GM19023 (cell line): Measurements from ENCODE around the gene DDX17.

Experiments used
- ATAC-seq: cut with Tn5 transposase; IDR thresholded peaks from one replicate; pipeline ENCODE4 v1.9.1; 2021; ENCODE audit warnings: mild to moderate bottlenecking, moderate library complexity; ENCODE audit not compliant: unreplicated experiment

Gene DDX17

DNA sequence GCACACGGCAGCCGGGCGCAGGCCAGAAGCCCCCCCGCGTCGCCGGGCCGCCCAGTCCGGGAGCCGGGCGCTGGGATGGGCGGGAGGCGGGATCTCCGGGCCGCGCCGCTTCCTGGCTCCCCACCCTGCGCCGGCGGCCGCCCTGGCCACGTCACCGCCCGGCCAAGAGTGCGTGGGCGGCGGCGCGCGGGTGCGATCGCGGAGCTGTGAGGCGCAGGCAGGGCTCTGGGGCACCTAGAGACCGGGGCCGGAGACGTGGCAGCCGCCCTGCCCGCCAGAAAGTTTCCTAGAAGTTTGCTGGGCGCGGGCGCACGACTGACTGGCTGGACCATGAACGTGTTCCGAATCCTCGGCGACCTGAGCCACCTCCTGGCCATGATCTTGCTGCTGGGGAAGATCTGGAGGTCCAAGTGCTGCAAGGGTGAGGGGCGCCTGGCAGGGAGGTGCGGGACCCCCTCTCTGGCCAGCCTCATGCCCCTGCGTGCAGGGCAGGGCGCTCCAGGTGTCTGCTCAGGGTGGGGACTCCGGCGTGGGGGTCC is 38.1 kb downstream of the DDX17 start, which contains the start of gene KDELR3:
Gene KDELR3, plus strand, starts transcription at position 193 of the 539 bp plus-strand sequence. Its CDS starts 138 bp downstream, at position 331.
- ATAC-seq, result no peak

DNA sequence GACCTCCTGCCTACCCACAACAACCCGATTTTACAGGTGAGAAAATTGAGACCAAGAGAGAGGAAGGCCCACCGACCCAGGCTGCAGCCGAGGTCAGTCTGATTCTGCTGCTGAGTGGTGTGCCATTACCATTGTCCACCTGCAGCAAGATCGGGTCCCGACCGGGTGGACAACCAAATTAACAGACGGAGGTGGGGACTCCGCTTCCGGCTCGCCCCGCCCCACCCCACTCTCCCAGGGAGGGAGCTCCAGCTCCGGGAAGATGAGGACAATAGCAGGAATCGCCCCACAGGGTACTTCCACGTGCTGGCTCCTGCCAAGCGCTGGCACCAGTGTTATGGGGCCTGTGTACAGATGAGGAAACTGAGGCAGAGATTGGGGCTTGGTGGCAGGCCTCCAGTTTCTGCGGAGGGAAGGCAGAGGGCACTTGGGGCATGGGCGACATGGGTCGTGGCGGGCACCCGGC is 38.6 kb downstream of the DDX17 start:
- no peak for ATAC-seq

DNA sequence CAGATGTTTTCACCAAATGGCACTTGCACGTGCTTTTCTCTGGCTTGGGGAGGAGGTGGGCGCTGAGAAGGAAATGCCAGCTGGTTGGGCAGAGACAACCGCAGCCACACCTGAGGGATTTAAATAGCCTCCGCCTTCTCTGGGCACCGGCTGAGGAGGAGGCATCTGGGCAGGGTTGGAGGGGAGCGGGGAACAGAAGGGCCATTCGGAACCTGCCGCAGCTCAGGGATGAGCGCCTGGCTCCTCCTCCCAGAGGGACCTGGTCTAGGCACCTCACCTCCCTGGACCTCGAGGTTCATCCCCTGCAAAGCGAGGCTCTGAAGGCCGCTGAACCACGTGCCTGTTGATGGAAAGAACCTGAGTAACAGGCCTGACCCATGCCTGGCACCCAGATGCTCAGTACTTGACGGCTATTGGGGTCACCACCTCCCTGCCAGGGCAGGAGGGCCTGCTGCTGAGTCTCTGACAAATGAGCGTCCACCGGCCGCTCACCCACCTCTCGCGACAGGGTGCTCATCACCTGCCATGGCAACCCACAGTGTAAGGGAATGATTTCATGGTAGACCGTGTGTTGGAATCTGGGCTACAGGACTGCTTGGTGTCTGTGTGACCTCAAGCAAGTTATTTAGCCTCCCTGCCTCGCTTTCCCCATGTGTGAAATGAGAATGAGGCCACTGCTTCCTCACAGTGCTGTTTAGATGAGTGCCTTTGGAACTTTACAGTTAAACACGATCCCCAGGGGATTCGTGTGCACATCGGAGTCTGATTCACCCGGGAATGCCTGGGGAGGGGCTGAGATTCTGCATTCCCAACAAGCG is 40.2 kb downstream of the DDX17 start:
- no peak for ATAC-seq

- ATAC-seq, result no peak
Observed at GRCh38 chr22:38464992-38465672, 41.0 kb downstream of the DDX17 start.

DNA sequence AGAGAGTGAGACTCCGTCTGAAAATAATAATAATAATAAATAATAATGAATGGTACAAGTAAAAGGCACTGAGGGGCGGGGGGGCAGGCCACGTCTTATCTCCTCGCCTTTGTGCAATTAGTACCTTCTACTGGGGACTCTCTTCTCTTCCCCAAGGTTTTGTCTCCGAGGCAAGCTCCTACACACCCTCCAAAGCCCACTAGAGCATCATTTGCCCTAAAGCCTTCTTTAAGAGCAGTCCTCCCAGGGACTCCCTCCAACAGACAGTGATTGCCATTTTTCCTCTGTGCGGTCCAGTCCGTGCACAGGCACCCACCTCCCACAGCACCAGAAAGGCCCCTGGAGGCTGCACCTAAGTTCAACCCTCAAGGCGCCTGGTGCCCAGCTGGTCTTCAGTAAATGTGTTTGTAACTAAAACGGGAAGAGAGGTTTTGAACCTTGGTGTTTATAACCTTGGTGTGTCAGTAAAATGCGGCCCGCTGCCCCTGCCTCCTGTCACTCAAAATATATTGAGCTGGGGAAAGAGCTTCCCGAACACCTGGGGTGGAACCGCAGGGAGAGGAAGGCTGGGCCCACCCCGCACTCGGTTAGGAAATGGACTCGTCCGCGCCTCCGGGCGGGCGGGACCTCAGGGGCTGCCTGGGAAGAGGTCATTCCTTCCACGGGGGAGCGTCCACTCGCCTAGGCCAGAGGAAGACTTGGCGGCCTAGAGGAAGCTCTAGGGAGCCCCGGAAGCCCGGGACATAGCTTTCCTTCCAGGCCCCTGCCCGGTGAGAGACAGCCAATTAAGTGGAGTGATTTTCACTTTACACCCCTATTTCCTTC is 42.9 kb downstream of the DDX17 start:
- no peak for ATAC-seq

- no peak for ATAC-seq
Observed at GRCh38 chr22:38461414-38462081, 44.6 kb downstream of the DDX17 start.

GRCh38 chr22:38461057-38461413 is 45.1 kb downstream of the DDX17 start:
- ATAC-seq, result no peak

DNA sequence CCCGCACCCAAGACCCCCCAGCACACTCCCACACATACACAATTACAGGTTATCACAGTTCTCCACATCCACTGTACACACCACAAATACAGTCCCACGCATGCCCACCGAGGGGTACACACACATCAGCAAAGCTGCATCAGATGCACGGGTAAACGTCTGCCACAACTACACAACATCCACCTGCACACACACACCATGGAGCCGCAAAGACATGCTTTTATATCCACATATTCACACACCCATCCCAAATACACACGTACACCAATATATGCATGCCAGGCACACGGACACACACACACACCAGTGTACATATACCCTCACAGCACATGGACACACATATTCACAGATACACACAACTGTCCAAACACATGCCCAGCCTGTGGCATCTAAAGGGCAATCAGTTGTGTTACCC is 45.7 kb downstream of the DDX17 start:
- ATAC-seq, result no peak

DNA sequence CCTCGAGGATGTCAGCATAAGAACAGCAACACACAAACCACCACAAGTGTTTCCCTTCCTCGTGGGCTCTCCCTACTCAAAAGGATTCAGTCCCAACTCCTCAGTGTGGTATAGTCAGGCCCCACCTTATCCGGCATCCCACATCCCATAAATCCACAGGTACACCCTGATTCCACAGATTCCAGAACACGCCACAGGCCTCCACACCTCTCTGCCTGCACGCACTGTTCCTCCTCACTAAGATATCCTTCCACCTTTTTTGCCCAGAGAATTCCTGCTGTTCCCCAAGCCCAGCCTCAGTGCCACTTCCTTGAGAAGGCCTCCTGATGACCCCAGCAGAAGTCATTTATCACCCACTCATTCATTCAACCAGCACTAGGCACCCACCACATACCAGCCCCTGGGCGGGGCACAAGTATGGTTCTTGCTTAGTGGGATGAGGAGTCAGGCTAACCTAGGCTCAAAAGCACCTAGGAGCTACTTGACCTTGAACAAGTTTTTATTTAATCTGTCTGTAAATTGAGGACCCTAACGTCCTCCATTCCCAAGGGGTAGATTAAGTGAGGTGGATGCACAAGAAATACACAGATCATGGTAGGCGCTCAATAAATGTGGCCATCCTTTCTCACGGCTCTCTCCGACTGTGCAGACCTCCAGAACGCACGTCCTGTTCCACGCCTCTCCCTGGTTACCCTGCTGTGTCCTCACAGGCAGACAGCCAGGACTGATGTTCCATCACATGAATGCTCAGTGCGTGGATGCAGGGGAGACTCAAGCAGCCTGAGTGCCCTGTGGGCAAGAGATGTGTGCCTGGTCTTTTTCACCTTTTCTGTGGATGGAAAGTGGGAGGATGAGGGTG is 49.0 kb downstream of the DDX17 start:
- no peak for ATAC-seq

DNA sequence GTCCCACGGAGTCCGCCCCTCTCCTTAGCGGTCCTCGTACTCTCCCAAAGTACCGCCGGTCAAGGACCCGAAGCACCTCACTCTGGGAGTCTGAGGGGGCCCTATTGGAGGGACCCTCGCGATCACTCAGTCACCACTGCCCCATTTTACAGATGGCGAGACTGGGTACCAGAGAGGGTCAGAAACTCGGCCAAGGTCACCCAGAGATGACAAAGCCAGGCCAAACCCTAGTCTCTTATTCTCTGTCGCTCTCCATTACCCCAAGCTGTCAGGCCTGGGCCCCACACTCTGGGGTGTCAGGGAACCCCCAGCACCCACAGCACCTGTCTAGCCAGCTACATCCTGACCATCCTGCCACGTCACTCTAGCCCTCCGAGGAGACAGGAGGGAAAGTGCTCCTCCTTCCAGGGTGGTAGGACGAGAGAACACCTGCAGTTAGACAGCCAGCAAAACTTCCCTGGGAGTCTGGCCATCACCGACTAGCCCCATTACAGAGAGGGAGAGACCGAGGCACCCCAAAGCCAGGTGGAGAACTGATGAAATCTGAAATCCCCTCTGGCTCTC is 49.8 kb downstream of the DDX17 start:
- ATAC-seq, result no peak

- no peak for ATAC-seq
Observed at GRCh38 chr22:38455530-38456271, 50.4 kb downstream of the DDX17 start.

DNA sequence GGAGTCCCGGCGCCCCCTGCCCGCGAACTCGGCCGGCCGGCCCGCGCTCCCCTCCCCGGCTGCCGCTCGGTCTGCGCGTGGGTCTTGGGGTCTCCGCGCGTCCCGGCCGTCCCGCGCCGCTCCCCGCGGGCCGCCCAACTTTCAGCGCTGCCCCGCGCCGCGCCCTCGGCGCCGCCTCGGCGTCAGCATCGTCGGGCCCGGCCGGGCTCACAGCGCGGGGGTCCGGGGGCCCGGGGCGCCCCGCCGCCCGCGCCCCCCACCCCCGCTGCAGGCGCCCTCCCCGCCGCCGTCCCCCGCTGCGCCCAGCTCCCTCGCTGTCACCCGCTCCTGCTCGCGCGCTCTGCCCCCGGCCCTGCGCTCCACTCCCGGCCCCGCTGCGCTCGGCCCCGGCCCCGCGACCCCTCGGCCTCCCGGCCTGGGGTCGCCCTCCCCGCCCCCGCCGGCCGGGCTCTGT is 51.0 kb downstream of the DDX17 start, which contains the start of gene KCNJ4:
Gene KCNJ4, minus strand, starts transcription at position 124 of the 454 bp plus-strand sequence. CDS start 27,067 bp downstream, outside the sequence.
- ATAC-seq, result no peak

- no peak for ATAC-seq
Observed at GRCh38 chr22:38454353-38455075, 51.6 kb downstream of the DDX17 start.

DNA sequence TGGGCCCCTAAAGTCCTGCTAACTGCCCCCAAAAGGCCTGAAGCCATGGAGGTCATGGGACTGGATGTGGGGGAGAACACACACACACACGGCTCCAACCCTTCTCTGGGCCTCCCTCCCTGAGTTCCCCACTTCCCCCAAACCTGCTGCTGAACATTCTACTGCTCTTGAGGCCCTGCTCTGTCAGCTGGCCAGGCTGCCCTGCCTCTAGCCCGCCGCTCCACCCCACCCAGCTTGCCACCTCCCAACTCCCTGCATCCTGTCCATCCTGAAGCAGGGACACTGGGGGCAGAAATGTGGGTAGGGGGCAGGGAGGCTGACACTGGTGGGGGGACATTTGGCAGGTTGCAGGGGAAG is 52.1 kb downstream of the DDX17 start:
- ATAC-seq, result no peak

DNA sequence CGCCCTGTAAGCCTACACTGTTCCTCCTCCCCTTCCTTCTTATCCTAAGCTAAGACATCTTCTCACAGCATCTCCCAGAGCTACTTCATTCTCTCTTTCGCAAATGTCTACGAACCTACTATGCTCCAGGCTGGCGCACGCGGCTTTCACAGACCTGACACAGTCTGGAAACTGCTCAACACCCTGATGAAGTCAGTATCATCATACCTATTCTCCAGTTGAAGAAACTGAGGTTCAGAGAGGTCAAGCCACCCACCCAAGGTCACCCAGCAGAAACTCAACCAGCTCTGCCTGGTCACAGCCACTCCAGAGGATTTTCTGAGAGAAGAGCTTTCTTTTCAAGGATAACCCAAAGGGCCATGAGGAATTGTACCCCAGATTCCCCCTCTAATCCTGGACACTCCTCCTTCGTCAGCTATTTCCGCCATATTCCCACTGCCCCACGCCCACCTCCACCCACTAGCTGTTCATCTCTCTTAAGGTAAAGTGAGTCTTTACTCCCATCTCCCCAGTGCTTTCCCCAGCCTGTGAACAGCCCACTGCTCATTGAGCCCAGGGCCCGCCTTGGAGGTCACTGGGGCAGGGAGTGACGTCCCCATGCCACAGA is 52.9 kb downstream of the DDX17 start:
- ATAC-seq, result no peak

DNA sequence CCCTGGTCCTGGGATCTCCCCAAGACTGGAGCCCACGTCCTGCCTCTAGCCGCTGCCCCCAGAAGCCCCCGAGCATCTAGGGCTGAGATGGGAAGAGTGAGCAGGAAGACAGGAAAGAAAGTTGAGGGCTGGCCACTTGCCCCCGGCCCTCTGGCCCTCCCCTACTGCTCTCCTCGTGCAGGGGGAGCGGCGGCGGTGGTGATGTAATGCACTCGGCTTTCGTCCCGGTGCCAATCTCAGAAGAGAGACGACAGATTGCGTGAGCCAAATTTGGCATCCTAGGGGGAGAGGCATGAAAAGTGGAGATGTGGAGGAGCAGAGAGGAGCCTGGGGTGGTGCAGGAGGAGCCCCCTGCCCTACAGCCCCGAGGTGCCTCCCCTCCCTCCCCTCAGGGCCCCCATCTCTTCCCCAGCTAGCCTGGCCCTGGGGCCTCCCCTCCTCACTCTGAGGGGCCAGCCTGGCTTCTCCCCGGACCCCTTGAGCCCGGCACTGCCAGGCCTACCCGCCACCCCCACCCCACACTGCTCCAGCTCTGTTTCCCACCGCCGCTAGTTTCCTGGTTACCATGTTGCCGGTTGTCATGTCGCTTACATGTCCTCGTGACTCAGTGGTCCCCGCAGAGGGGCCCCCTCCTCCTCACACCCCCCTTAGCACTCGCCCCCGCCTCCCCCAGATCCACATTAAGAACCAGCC is 53.6 kb downstream of the DDX17 start:
- no peak for ATAC-seq

DNA sequence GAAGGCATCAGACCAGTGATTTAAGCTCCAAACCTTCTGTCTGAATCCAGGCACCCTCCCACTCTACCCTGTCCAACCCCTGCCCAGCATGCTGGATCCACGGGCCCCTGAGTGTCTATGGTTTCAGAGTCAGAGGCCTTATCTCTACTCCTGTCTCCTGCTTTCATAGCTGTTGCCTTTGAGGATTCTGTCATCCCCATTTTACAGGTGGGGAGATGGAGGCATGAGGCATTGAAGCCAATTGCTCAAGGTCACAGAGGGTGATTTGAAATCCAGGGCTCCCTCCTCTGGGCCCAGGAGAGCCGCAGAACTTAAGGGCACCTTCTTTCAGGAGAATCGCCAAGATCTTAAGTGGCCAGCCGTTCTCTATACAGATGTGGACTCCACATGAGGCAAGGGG is 54.2 kb downstream of the DDX17 start:
- ATAC-seq, result no peak
